Endothelial cell (in vitro differentiated cells): ENCODE measurements around the gene CCDC138. TPM values are rescaled to one million over a fixed set of nuclear protein-coding genes. Genes with fewer than 3 reads are reported as not detected.

Source experiments
- DNase-seq: peaks from one replicate; pipeline ENCODE4 v3.0.0; 2021; ENCODE audit warnings: low spot score
- H3K27ac Mint-ChIP-seq: one replicate; pipeline ENCODE4 v1.8.0; 2021; ENCODE audit warnings: mixed read lengths, inconsistent platforms; ENCODE audit not compliant: unreplicated experiment
- H3K27me3 Mint-ChIP-seq: one replicate; pipeline ENCODE4 v1.8.0; 2021; ENCODE audit warnings: mild to moderate bottlenecking, moderate library complexity, mixed read lengths, inconsistent platforms; ENCODE audit not compliant: unreplicated experiment
- H3K36me3 Mint-ChIP-seq: one replicate; pipeline ENCODE4 v1.8.0; 2021; ENCODE audit warnings: mild to moderate bottlenecking, low read depth, mixed read lengths, inconsistent platforms; ENCODE audit not compliant: unreplicated experiment
- H3K4me1 Mint-ChIP-seq: one replicate; pipeline ENCODE4 v1.8.0; 2021; ENCODE audit warnings: mild to moderate bottlenecking, mixed read lengths, inconsistent platforms; ENCODE audit not compliant: unreplicated experiment
- H3K4me3 Mint-ChIP-seq: one replicate; pipeline ENCODE4 v1.8.0; 2021; ENCODE audit warnings: mild to moderate bottlenecking, mixed read lengths, inconsistent platforms; ENCODE audit not compliant: unreplicated experiment
- H3K9me3 Mint-ChIP-seq: one replicate; pipeline ENCODE4 v1.8.0; 2021; ENCODE audit warnings: mixed read lengths, inconsistent platforms; ENCODE audit not compliant: unreplicated experiment
- CTCF ChIP-seq: fragments of 200-600 bp; sonication (generic); IDR thresholded peaks from one replicate; pipeline ENCODE4 v1.5.0; 2021; ENCODE audit warnings: antibody characterized with exemption; ENCODE audit not compliant: unreplicated experiment
- total RNA-seq: library from RNA; stranded (reverse); fragmentation: NEBNext Ultra II Directional; extraction: Animal tissue kit (Norgen Biotek cat#: 25700); gene quantifications from one replicate; pipeline ENCODE4 v1.2.1, GENCODE V29; 2021; ENCODE audit not compliant: unreplicated experiment

The CCDC138 gene
- total RNA-seq, 1 donor from 2014 or later = 7.6 TPM

DNA sequence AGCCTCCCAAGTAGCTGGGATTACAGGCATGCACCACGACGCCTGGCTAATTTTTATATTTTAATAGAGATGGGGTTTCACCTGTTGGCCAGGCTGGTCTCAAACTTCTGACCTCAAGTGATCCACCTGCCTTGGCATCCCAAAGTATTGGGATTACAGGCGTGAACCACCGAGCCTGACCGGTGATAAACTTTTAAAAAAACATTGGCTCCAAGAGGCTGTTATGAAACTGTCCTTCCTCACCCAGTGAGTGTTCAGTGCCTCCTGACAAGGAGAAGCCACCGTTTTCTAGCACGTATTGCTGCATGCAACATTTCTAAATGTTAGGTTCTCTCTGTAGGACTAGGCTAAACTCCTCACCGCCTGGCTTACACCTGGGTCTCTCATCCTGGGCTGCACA, 139.2 kb downstream of the CCDC138 start:
- no peak for DNase-seq
- Mint-ChIP-seq H3K36me3 (no peaks in the 10 kb centered on the region), H3K9me3 (no peaks in the 10 kb centered on the region), H3K4me1 (peaks cover 2% of the 10 kb centered on the region), H3K27ac (no peak overlapping the region), H3K4me3 (no peak overlapping the region), H3K27me3 (peaks cover 8% of the 10 kb centered on the region)
- TF ChIP-seq CTCF = no peak

Other genes with a start within 250 kb of the CCDC138 start
- gene RANBP2, start 67.3 kb upstream of the CCDC138 start, total RNA-seq = 67.7 TPM
- not detected for gene EDAR, start 202.4 kb downstream of the CCDC138 start, total RNA-seq